22Rv1 (cell line): ENCODE measurements around the gene VAMP5.

Experiments used
- CTCF ChIP-seq: fragments of 450-650 bp; IDR thresholded peaks from 2 replicates; pipeline ENCODE4 v1.5.1; 2017; ENCODE audit warnings: mild to moderate bottlenecking
- ZFX ChIP-seq: fragments of 450-650 bp; IDR thresholded peaks from 2 replicates; pipeline ENCODE4 v1.6.1; 2017; ENCODE audit warnings: antibody characterized with exemption, borderline replicate concordance

DNA sequence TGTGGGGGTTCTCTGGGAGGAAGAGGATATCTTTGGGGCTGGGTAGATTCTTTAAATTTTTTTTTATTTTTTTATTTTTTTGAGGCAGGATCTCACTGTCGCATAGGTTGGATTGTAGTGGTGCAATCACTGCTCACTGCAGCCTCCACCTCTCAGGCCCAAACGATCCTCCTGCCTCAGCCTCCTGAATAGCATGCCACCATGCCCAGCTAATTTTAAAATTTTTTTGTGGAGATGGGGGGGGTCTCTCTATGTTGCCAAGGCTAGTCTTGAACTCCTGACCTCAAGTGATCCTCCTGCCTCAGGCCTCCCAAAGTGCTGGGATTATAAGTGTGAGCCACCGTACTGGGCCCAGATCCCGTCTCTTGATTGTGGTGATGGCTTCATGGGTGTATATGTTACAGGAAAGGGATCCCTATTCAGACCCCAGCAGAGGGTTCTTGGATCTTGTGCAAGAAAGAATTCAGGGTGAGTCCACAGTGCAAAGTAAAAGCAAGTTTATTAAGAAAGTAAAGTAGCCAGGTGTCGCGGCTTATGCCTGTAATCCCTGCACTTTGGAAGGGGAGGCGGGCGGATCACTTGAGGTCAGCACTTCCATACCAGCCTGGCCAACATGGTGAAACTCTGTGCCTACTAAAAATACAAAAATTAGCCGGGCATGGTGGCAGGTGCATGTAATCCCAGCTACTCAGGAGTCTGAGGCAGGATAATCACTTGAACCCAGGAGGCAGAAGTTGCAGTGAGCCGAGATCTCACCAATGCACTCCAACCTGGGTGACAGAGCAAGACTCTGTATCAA lies 29.7 kb downstream of the VAMP5 start:
- TF ChIP-seq CTCF, result no peak
- no peak for TF ChIP-seq ZFX
